Measurements from ENCODE around the gene XCL1.
"Not testable (repeated sequence)": the region's sequence is repeated elsewhere in the genome, so short reads cannot be mapped to it uniquely, and the experiment has no call there.

XCL1 gene

DNA sequence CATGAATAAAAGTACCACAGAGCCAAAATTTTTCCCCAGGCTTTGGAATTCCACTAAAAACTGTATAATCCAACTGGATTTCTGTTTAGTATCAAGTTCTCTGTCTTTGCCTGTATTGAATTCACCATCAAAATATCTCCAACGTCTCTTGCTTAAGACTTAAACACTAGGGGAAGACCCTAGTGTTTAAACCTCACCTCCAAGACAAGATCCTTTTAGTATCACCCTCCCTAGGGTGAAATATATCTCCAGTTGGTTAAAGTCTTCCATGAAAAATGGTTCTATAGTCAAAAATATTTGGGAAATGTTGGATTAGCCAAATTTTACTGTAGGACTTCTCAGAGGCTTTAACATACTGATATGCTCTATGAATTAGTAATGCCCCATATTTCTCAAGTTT lies 8.1 kb upstream of the XCL1 start:
- DNase-seq = no peak

DNA sequence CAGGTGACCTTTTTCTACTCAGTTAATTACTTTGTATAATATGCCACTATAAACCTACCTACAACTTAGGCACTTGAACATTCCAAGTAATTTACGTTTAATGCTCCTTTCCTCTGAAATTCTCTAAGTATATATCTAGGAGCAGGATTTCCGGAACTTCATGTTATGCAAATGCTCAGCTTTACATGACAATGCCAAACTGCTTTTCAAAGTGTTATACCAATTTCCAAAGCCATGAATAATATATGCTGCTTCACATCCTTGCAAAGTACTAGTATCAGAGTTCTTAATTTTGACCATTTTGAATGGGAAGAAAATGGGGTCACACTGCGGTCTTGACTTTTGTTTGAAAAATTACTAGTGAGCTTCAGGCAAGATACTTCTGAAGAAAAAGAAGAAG lies 5.8 kb upstream of the XCL1 start:
- DNase-seq = no peak

DNA sequence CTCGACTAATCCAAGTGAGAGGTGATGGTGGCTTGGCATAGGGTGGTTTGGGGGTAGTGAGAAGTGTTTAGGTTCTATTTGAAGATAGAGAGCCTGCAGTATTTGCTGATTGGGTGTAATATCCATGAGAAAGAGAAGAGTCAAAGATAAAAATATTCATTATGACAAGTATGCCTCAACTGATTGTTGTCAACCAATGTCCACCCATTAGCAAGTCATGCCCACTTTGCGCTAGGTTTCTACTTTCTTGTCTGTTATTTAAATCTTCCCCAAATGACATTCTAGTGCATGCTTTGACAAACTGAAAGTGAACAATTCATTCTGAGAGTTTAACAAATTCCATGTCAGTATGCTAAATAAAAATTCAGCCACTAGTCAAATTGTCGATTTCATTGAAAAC lies 3.8 kb upstream of the XCL1 start:
- DNase-seq = no peak

DNA sequence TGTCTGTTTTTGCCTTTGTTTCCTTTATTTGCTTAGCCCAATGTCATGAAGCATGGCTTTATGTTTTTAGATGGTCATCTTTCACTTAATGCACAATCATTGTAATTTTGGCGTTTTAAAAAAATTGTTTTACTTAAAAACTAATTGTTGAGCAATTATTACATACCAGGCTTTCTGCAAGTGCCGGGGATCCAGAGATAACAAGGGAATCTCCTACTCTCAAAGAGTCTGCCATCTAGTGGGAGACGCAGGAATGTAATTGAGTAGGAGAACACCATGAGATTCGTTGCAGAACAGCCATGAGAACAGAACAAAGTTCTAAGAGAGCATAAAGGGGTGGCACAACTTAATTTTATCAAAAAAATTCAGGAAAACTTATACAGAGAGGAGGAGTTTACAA lies 2.2 kb upstream of the XCL1 start:
- DNase-seq = not testable (repeated sequence)

- DNase-seq = not testable (repeated sequence)
Measured at GRCh38 chr1:168578531-168579185, 2.3 kb downstream of the XCL1 start.

GRCh38 chr1:168580290-168580689 lies 3.9 kb downstream of the XCL1 start:
- not testable (repeated sequence) for DNase-seq

- not testable (repeated sequence) for DNase-seq
Measured at GRCh38 chr1:168580991-168581390, 4.6 kb downstream of the XCL1 start.

DNA sequence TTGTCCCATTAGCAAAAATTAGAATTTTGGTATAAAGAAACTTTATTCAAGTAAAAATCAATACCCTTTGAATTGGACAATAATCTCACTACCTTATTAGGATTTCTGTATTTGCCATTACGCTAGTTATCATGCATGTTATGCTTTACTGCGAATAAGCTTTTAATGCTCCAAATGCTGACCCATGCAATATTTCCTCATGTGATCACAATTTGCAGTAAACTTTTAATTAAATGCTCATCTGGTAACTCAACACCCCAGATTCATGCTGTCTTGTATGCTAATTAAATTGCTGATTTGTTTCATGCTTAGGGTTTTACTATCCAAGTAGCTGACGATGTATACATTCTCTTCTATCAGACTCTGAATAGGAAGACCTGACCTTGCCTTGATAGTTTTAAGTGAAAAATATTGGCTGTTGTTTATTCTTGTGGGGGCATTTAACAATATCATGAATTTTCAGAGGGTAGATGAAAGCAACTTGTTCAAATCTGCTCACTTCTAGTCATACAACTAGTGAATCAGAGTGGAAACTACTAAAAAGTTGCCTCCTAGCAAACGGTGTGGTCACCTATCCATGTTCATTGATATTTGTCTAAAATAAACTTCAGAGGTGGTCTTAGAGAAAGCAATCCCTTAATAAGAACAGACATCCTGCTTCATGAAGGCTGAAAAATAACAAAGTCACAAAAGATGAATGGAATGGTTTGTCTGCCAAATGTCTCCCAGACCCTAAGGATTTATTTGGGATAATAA lies 5.6 kb downstream of the XCL1 start:
- no peak for DNase-seq

DNA sequence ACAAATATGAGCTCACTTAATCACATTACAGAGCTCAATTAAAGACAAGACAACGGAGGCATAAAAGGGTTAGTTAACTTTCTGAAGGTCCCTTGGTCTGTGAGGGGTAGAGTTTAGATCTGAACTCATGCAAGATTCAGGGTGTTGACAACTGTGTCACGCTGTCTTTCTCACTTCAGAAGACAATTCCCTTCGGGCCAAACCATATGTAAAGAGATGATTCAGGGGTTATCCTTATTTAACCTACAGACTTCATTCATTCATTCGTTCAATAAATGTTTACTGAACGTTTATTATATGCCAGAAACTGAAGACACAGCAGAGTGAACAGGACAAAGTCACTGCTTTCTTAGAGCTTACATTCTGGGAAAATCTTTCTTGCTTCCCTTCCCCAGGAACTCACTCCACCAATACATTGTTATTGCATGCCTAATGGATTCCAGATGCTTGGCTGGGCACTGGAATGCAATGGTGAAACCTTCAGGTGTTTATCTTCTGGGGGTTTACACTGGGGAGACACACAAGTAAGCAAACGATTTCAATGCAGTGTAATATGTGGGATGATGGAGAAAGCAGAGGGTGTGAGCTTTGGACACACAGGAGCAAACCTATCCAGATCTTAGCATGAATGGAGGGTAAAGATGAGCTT lies 6.4 kb downstream of the XCL1 start:
- DNase-seq = no peak

DNA sequence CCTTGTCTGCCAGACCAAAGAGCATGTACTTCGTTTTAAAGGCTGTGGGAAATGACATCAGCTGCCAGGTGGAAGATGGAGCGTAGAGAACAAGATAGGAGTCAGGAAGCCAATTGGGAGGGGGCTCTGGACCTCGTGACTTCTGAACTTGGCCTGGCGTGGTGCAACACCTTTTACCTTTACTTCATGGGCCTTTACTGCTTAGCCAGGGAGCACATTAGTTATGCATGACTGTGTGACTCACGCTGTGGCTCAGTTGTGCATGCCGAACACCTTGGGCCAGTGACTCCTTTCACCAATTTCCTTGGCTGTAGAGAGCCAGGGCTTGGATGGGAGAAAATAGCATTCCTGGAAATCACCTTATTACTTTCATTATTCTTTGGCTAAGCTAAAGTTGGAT lies 7.2 kb downstream of the XCL1 start:
- no peak for DNase-seq

GRCh38 chr1:168585191-168585590 lies 8.8 kb downstream of the XCL1 start:
- DNase-seq = no peak

GRCh38 chr1:168585937-168586336 lies 9.5 kb downstream of the XCL1 start:
- DNase-seq = no peak

GRCh38 chr1:168589167-168589566 lies 12.8 kb downstream of the XCL1 start:
- DNase-seq = no peak

DNA sequence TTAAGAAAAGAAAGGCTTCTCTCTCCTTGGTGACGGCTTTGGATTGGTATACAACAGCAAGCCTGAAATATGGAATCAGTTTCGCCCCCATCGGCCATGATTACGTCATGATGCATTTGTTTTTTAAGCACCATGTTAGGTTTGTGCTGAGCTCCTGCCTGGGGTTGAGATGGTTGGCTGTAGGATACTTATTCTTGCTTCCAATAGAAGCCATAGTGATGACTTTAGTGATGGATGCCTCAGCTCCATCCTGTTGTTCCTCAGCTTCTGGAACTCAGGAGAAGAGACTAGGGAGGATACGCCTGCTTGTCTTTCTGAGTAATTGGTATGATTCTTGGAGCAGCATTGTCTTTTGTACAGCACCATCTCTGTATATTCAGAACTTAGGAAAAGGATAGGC lies 14.7 kb downstream of the XCL1 start:
- no peak for DNase-seq

GRCh38 chr1:168591641-168592250 lies 15.3 kb downstream of the XCL1 start:
- no peak for DNase-seq

DNA sequence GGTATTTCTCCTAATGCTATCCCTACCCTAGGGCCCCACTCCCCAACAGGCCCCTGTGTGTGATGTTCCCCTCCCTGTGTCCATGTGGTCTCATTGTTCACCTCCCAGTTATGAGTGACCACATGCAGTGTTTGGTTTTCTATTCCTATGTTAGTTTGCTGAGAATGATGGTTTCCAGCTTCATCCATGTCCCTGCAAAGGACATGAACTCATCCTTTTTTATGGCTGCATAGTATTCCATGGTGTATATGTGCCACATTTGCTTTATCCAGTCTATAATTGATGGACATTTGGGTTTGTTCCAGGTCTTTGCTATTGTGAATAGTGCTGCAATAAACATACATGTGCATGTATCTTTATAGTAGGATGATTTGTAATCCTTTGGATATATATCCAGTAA lies 19.0 kb downstream of the XCL1 start:
- not testable (repeated sequence) for DNase-seq

- no peak for DNase-seq
Measured at GRCh38 chr1:168598125-168598524, 21.7 kb downstream of the XCL1 start.

DNA sequence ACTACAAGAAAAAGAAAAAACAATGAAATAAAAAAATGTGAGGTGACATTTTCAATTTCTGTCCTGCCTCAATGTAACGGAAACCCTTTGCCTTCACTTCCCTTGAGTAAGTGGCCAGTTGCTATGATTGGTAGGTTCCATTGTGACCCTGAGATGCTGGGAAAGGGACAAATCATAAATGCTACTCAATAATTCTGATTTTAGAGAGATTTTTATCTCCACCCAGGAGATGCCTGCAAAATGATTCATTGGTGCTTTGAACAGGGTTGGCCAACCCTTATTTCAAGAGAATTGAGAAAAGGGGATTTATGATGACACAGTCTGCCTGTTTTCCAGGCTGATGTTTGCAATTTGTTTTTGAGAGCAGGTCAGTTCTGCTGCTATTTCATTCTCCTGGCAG lies 22.5 kb downstream of the XCL1 start:
- no peak for DNase-seq

- no peak for DNase-seq
Measured at GRCh38 chr1:168599641-168600040, 23.2 kb downstream of the XCL1 start.

DNA sequence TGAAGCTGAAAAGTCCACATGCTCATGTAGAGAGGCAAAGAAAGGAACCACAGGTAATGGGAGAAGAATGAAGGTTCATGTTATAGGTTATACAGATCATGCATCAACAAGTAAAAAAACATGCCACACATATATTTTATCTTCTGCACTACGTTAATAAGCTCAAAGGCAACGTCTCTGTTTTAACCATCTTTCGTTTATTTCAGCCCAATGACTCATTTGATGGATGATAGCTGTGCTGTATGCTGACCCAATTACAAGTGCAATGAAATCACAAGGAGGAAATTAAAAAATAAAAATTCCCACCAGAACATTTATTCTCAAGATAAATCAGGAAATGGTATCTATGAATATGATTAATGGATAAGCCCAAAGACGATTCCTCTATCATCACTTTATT lies 24.6 kb downstream of the XCL1 start:
- no peak for DNase-seq

GRCh38 chr1:168603501-168604110 lies 27.2 kb downstream of the XCL1 start:
- DNase-seq = peak; percentile 74 to 76

GRCh38 chr1:168605443-168605842 lies 29.0 kb downstream of the XCL1 start:
- no peak for DNase-seq

GRCh38 chr1:168606096-168606495 lies 29.7 kb downstream of the XCL1 start:
- no peak for DNase-seq

Data from stimulated activated CD4-positive, alpha-beta T cell treated with anti-CD3 and anti-CD28 coated beads, Interleukin-2, amount 100 ng/mL, for 24 hours (primary cell).